Smooth muscle cell (in vitro differentiated cells): ENCODE results near the gene AHNAK. TPM values are rescaled to one million over a fixed set of nuclear protein-coding genes. Genes with fewer than 3 reads are reported as not detected.

Experiments
- DNase-seq: peaks from one replicate; lab custom pipeline; 2025; ENCODE audit not compliant: unreplicated experiment; lab: John Stamatoyannopoulos, UW
- H2AFZ ChIP-seq: fragments of 200-600 bp; sonication (generic); 2 replicates; pipeline ENCODE4 v1.6.0; 2016; ENCODE audit warnings: antibody characterized with exemption, low read depth, mild to moderate bottlenecking
- H3F3A ChIP-seq: fragments of 200-600 bp; sonication (generic); 2 replicates; pipeline ENCODE4 v1.6.0; 2017; ENCODE audit warnings: antibody characterized with exemption, low read depth
- H3K27ac ChIP-seq: fragments of 200-600 bp; sonication (generic); 2 replicates; pipeline ENCODE4 v1.5.1; 2016; ENCODE audit warnings: low read depth, mild to moderate bottlenecking
- H3K27me3 ChIP-seq: fragments of 200-600 bp; sonication (generic); 2 replicates; pipeline ENCODE4 v1.6.1; 2016; ENCODE audit warnings: low read depth, mild to moderate bottlenecking
- H3K36me3 ChIP-seq: fragments of 200-600 bp; sonication (generic); 2 replicates; pipeline ENCODE4 v1.5.1; 2016; ENCODE audit warnings: low read depth
- H3K4me1 ChIP-seq: fragments of 200-600 bp; sonication (generic); 2 replicates; pipeline ENCODE4 v1.5.1; 2016; ENCODE audit warnings: low read depth
- H3K4me2 ChIP-seq: fragments of 200-600 bp; sonication (generic); 2 replicates; pipeline ENCODE4 v1.6.0; 2016; ENCODE audit warnings: mild to moderate bottlenecking
- H3K4me3 ChIP-seq: fragments of 200-600 bp; sonication (generic); 2 replicates; pipeline ENCODE4 v1.5.1; 2016; ENCODE audit warnings: mild to moderate bottlenecking
- H3K79me2 ChIP-seq: fragments of 200-600 bp; sonication (generic); 2 replicates; pipeline ENCODE4 v1.6.0; 2016; ENCODE audit warnings: low read depth, mild to moderate bottlenecking
- H3K9ac ChIP-seq: fragments of 200-600 bp; sonication (generic); 2 replicates; pipeline ENCODE4 v1.6.0; 2016; ENCODE audit warnings: low read depth
- H3K9me3 ChIP-seq: fragments of 200-600 bp; sonication (generic); replicated peaks from 2 replicates; pipeline ENCODE4 v1.5.1; 2016; ENCODE audit warnings: low read depth
- H4K20me1 ChIP-seq: fragments of 200-600 bp; sonication (generic); 2 replicates; pipeline ENCODE4 v1.6.0; 2016; ENCODE audit warnings: low read depth
- CTCF ChIP-seq: fragments of 200-600 bp; sonication (generic); IDR thresholded peaks from 2 replicates; pipeline ENCODE4 v1.5.1; 2017; ENCODE audit warnings: borderline replicate concordance, mild to moderate bottlenecking, antibody characterized with exemption; ENCODE audit not compliant: insufficient read depth, poor library complexity, severe bottlenecking
- whole genome bisulfite sequencing: methylation state at CpG from one replicate; pipeline ENCODE4 v1.1.7; 2016; ENCODE audit warnings: low lambda C conversion rate; 5-methylcytosine and 5-hydroxymethylcytosine counted together
- polyA plus RNA-seq: library from polyadenylated mRNA; unstranded; fragments of >200 nt; fragmentation: Nextera tagmentation; extraction: Ambion mirVana; gene quantifications from 2 replicates; pipeline ENCODE4 v1.2.1, GENCODE V29; 2016
- total RNA-seq: library from RNA; depleted of rRNA; stranded (reverse); fragments of >200 nt; gene quantifications from 2 replicates; pipeline ENCODE4 v1.2.3, GENCODE V29; 2014

AHNAK gene
- total and polyA plus RNA-seq, 2 experiments from 2014 or later, result 27.2 to 229 TPM

GRCh38 chr11:62471603-62472002 lies 75.0 kb downstream of the AHNAK start:
- WGBS, result 98% methylated on average over 7 of the region's 7 CpGs
- H3K27me3 ChIP-seq, result no peaks in the 10 kb centered on the region
- H3K4me1 ChIP-seq, result peaks cover 5% of the 10 kb centered on the region
- no peak overlapping the region for H3K9ac ChIP-seq
- no peaks in the 10 kb centered on the region for H3K9me3 ChIP-seq
- DNase-seq, result no peak
- no peaks in the 10 kb centered on the region for H4K20me1 ChIP-seq
- peaks cover 9% of the 10 kb centered on the region for H3F3A ChIP-seq
- no peaks in the 10 kb centered on the region for H3K79me2 ChIP-seq
- TF ChIP-seq CTCF, result no peak
- H3K4me2 ChIP-seq, result no peak overlapping the region
- H2AFZ ChIP-seq, result no peak overlapping the region
- H3K36me3 ChIP-seq, result no peaks in the 10 kb centered on the region
- H3K27ac ChIP-seq, result no peak overlapping the region
- no peak overlapping the region for H3K4me3 ChIP-seq

- no peak for DNase-seq
- Histone ChIP-seq H3K27me3 (no peaks in the 10 kb centered on the region), H3K4me2 (no peak overlapping the region), H3K27ac (no peak overlapping the region), H2AFZ (no peak overlapping the region), H3K79me2 (no peaks in the 10 kb centered on the region), H3K9ac (no peak overlapping the region), H3K4me3 (no peak overlapping the region), H3K4me1 (peaks cover 5% of the 10 kb centered on the region), H3F3A (peaks cover 9% of the 10 kb centered on the region), H3K36me3 (no peaks in the 10 kb centered on the region), H3K9me3 (no peaks in the 10 kb centered on the region), H4K20me1 (no peaks in the 10 kb centered on the region)
- WGBS, result 69% methylated on average over 2 of the region's 2 CpGs
- TF ChIP-seq CTCF, result no peak
Measured at GRCh38 chr11:62468577-62468976, 78.0 kb downstream of the AHNAK start.

GRCh38 chr11:62466444-62466843 lies 80.2 kb downstream of the AHNAK start:
- DNase-seq, result no peak
- peaks cover 2% of the 10 kb centered on the region for H3F3A ChIP-seq
- WGBS, result 66% methylated on average over 2 of the region's 2 CpGs
- no peak overlapping the region for H3K27ac ChIP-seq
- H3K36me3 ChIP-seq, result no peaks in the 10 kb centered on the region
- H4K20me1 ChIP-seq, result no peaks in the 10 kb centered on the region
- no peak overlapping the region for H2AFZ ChIP-seq
- H3K9ac ChIP-seq, result no peak overlapping the region
- H3K27me3 ChIP-seq, result no peaks in the 10 kb centered on the region
- H3K9me3 ChIP-seq, result no peaks in the 10 kb centered on the region
- TF ChIP-seq CTCF, result no peak
- no peak overlapping the region for H3K4me2 ChIP-seq
- no peaks in the 10 kb centered on the region for H3K79me2 ChIP-seq
- no peak overlapping the region for H3K4me3 ChIP-seq
- no peaks in the 10 kb centered on the region for H3K4me1 ChIP-seq

GRCh38 chr11:62464655-62465054 lies 82.0 kb downstream of the AHNAK start:
- WGBS, result 91% methylated on average over 7 of the region's 7 CpGs
- Histone ChIP-seq H3K9ac (no peak overlapping the region), H3K27me3 (no peaks in the 10 kb centered on the region), H3F3A (no peaks in the 10 kb centered on the region), H3K27ac (no peak overlapping the region), H3K4me3 (no peak overlapping the region), H3K4me1 (no peaks in the 10 kb centered on the region), H3K9me3 (no peaks in the 10 kb centered on the region), H3K79me2 (no peaks in the 10 kb centered on the region), H3K4me2 (no peak overlapping the region), H2AFZ (no peak overlapping the region), H3K36me3 (no peaks in the 10 kb centered on the region), H4K20me1 (no peaks in the 10 kb centered on the region)
- no peak for TF ChIP-seq CTCF
- no peak for DNase-seq
